Esophagus squamous epithelium (tissue), 4 donors: ENCODE results near the gene SCGB3A1.

Source experiments
- CTCF ChIP-seq, 6 experiments: fragments of 450-650 bp in 4 of 6; fragments of 200-600 bp in 2 of 6; sonication (generic) in 2 of 6; IDR thresholded peaks; one replicate each; pipeline ENCODE4 v1.5.1; 2016 to 2019; ENCODE audit warnings: antibody characterized with exemption in 6 of 6, mild to moderate bottlenecking in 4 of 6, moderate library complexity in 4 of 6
- POLR2A ChIP-seq, 4 donors: fragments of 450-650 bp; IDR thresholded peaks; one replicate each; pipeline ENCODE4 v1.6.1; 2017; ENCODE audit warnings: antibody characterized with exemption in 4 of 4, mild to moderate bottlenecking in 4 of 4, moderate library complexity in 3 of 4

- no peak for TF ChIP-seq CTCF (IDR thresholded peaks at IDR 0.05)
- no peak for TF ChIP-seq POLR2A (IDR thresholded peaks at IDR 0.05)
Measured at GRCh38 chr5:180625791-180626660, 34.7 kb upstream of the SCGB3A1 start.
